ENCODE measurements around the gene RAB3A.

GRCh38 chr19:18173054-18173571, 30.7 kb downstream of the RAB3A start:
- no peak for TF ChIP-seq EZH2 (IDR thresholded peaks at IDR 0.05; ENCODE audit: borderline replicate concordance, low read depth, low read length, severe bottlenecking)
- TF ChIP-seq CTCF (IDR thresholded peaks at IDR 0.05; ENCODE audit: borderline replicate concordance, extremely low read depth, low read length, poor library complexity, severe bottlenecking), result no peak
